SKM-1 (cell line): ENCODE results near the gene BCL2A1.
"Not testable (repeated sequence)": the region's sequence is repeated elsewhere in the genome, so short reads cannot be mapped to it uniquely, and the experiment has no call there.

Experiments
- DNase-seq: peaks from one replicate; lab custom pipeline; 2025; ENCODE audit not compliant: unreplicated experiment; lab: John Stamatoyannopoulos, UW

Gene BCL2A1

GRCh38 chr15:79989682-79990081, 18.7 kb upstream of the BCL2A1 start:
- DNase-seq: peak; percentile 82

- no peak for DNase-seq
Observed at GRCh38 chr15:79989183-79989582, 18.2 kb upstream of the BCL2A1 start.

- DNase-seq: no peak
Observed at GRCh38 chr15:79988448-79989117, 17.6 kb upstream of the BCL2A1 start.

- DNase-seq: no peak
Observed at GRCh38 chr15:79987969-79988368, 17.0 kb upstream of the BCL2A1 start.

- no peak for DNase-seq
Observed at GRCh38 chr15:79987569-79987955, 16.6 kb upstream of the BCL2A1 start.

- peak; percentile 57 for DNase-seq
Observed at GRCh38 chr15:79981831-79982455, 10.9 kb upstream of the BCL2A1 start.

- DNase-seq: peak; percentile 83
Observed at GRCh38 chr15:79978655-79979514, 7.9 kb upstream of the BCL2A1 start.

- no peak for DNase-seq
Observed at GRCh38 chr15:79978260-79978654, 7.3 kb upstream of the BCL2A1 start.

- peak; percentile 94 for DNase-seq
Observed at GRCh38 chr15:79977431-79978054, 6.5 kb upstream of the BCL2A1 start.

GRCh38 chr15:79973456-79974195, 2.6 kb upstream of the BCL2A1 start:
- DNase-seq: peak; percentile 51

- DNase-seq: no peak
Observed at GRCh38 chr15:79972863-79973262, 1.9 kb upstream of the BCL2A1 start.

GRCh38 chr15:79970181-79970580, 815 bp downstream of the BCL2A1 start:
- DNase-seq: no peak

- no peak for DNase-seq
Observed at GRCh38 chr15:79969146-79969545, 1.9 kb downstream of the BCL2A1 start.

GRCh38 chr15:79967298-79968182, 3.5 kb downstream of the BCL2A1 start:
- no peak for DNase-seq

- no peak for DNase-seq
Observed at GRCh38 chr15:79966634-79967297, 4.2 kb downstream of the BCL2A1 start.

- no peak for DNase-seq
Observed at GRCh38 chr15:79965846-79966630, 5.0 kb downstream of the BCL2A1 start.

GRCh38 chr15:79964232-79964805, 6.7 kb downstream of the BCL2A1 start:
- DNase-seq: no peak

GRCh38 chr15:79962921-79963320, 8.1 kb downstream of the BCL2A1 start:
- not testable (repeated sequence) for DNase-seq
